HT1080 (cell line): ENCODE results near the gene TM4SF1. TPM values are rescaled to one million over a fixed set of nuclear protein-coding genes. Genes with fewer than 3 reads are reported as not detected.
"Not testable (repeated sequence)": the region's sequence is repeated elsewhere in the genome, so short reads cannot be mapped to it uniquely, and the experiment has no call there.

Experiments
- DNase-seq: peaks from one replicate; pipeline ENCODE4 v3.0.0-alpha.2; 2015; ENCODE audit warnings: low read depth
- total RNA-seq: library from RNA; depleted of rRNA; stranded (reverse); fragments of >200 nt; shearing (Covaris generic); gene quantifications from 2 replicates; pipeline ENCODE4 v1.2.3, GENCODE V29; 2014

TM4SF1 gene
- total RNA-seq, 1 experiment from 2014 or later, result 543 TPM

- peak; percentile 91 for DNase-seq
Observed at GRCh38 chr3:149395107-149396089, 17.9 kb upstream of the TM4SF1 start.

DNA sequence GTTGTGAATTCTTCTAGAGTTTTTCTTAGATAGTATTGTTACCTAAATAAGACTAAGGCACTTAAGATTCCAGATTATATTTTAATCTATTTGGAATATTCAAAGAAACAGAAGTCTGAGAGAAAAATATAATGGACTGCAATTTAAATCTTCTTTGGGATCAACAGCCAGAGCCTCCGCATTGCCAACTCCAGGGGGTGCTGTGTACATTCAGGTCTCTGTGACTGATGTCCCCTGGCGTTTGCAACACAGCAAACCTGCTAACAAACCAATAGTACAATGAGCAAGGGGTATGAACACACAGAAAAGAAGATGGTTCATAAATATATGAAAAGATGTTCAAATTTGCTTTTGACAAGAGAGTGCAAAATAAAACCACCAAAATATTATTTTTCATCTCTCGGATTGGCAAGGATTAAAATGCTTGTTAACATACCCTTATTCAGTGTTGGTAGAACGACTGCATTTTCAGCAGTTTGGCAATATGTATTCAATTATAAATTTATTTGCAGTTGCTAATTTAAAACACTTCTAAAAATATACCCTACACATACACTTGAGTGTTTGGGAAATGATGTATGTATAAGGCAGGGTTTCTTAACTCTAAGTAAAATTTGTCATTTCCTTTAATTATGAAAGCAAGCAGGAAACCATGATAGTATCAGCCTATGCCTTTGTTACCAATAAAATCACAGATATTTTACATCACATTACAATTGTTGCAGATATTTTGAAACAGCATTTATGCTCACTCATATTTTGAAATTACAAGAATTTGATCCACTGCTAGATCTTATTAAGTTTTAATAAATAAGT is 16.1 kb upstream of the TM4SF1 start:
- peak; percentile 74 for DNase-seq

DNA sequence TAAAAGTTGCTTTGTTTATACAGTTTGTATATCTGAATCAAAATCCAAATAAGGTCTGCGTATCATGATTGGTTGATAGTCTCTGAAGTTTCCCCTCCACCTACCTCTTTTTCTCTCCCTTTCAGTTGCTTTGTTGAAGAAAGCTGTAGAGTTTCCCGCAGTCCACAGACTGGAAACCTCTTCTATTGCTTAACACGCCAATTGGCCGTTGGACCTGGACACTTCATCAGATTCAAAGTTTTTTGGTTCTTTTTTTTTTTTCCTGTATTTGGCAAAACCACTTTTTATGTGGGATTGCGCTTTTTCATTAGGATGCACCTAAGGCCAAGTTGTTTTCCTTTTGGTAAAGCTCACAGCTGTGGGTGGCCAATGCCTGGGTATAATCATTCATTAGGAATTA is 14.5 kb upstream of the TM4SF1 start:
- no peak for DNase-seq

DNA sequence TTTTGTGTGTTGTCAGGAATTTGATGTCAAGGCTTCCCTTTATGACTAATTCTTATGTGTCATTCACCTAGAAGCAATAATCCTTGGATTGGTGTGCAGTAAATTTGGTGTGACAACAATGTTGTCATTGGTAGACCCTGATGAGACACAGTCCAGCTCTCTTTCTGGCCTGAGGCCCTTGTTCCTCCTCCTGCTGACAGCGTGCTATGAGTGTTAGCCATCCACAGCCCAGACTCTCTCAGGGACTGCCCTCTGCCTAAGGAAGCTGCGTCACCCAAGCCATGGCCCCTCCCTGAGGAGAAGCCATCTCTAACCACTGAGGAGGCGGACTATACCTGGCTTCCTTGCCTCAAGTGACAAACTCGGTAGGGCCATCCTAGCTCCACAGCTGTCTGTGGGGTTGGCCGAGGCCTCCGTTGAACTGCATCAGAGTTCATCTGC is 13.3 kb upstream of the TM4SF1 start:
- peak; percentile 90 for DNase-seq

DNA sequence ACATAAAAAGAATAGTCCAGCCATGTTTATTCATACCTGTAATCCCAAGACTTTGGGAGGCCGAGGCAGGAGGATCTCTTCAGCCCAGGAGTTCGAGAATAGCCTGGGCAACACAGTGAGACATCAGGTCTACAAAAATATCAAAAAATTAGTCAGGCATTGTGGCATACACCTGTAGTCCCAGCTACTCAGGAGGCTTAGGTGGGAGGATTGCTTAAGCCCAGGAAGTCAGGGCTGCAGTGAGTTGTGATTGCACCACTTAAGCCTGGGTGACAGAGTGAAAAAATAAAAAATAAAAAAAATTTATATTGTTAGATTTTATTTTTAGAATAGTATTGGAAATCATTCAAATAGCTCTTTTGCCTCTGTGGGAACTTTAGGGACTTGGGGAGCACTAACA is 12.8 kb upstream of the TM4SF1 start:
- no peak for DNase-seq

DNA sequence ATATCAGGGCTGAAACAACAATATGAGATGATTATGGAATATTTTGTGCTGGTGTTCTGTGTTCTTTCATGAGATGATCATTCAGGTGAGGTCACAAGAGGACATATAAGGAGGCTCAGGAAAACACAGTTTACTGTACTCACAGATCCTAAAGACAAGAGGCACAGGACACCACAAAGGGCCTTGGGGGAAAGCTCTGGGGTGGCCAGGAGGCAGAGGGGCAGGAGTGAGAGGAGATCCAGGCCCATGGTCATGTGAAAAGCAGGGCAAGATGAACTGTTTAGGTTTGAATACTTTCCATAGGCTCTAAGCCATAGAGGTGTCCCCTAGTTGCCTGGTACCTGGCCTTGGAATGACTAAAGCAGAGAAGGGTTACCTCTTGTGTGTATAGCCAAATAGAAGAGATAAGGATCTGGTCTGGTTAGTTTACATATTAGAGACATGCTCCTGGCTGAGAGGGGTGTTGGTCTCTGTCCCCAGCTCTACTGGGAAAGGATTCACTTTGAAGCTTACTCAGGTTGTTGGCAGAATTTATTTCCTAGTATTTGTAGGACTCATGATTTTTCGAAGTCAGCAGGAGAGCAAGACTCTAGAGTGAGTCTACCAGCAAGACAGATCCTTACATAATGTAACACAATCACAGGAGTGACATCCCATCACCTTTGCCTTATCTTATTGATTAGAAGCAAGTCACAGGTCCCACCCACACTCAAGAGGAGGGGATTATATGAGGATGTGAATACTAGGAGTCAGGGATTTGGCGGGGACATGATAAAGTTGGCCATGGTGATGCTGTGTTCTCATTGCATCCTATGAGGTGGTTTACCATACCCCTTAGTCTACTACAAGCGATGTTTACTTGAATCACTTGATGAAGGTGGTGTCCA is 11.3 kb upstream of the TM4SF1 start:
- no peak for DNase-seq

- peak; percentile 67 for DNase-seq
Observed at GRCh38 chr3:149388001-149388440, 10.6 kb upstream of the TM4SF1 start.

DNA sequence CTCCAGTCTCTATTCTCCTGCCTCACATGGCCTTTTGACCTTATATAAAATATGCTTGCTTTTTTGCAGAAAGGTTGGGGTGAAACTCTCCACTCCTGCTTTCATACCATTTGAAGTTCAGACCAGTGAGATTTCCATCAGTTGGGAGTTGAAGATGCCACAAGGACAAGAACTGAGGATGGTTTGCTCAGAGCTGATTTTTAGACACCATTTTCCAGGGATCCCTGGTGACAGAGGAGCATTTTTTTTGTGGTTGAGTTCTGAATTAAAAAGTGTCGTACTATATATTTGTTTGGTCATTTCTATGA is 8.8 kb upstream of the TM4SF1 start:
- no peak for DNase-seq

DNA sequence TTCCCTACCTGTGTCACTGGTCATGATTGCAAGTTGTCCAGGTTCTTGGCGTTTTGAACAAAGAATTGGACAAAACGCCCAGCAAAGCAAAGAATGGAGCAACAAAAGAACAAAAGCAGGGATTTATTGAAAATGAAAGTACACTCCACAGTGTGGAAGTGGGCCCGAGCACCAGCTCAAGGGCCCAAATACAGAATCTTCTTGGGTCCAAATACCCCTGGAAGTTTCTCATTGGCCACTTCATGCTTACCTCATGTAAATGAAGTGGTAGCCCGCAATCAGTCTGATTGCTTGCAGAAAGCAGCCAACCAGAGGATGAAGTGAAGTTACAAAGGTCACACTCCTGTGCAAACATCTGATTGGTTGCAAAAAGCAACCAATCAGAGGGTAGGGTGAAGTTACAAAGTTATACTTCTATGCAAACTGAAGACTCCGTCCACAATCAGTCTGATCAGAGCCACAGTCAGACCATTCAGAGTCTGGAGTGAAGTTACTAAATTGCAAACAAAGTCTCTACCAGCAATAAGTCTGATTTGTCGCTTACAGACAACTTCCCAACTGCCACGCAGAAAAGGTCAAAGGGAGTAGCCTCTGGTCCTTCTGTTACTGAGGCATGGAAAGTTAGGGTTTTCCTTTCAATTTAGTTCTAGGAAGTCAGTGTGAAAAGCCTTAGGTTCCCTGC is 8.3 kb upstream of the TM4SF1 start:
- DNase-seq, result no peak

DNA sequence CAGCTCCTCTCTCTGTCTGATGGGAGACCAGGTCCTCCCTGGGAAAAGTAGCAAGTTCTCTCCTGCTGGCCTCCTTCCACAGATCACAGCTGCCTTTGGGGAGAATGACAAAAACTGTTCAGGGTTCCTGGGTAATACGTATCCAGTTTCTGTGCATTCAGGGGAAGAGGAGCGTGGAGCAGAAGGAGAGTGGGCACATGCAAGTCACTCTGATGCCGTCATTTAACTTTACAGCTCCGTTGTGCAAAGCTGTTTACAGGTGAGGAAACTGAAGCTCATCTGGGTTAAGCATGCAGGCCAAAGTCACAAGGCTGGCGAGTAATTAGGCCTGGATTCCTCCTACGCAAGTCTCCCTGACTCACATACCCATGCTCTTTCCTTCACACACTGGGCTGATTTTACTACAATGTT is 7.5 kb upstream of the TM4SF1 start:
- peak; percentile 60 for DNase-seq

DNA sequence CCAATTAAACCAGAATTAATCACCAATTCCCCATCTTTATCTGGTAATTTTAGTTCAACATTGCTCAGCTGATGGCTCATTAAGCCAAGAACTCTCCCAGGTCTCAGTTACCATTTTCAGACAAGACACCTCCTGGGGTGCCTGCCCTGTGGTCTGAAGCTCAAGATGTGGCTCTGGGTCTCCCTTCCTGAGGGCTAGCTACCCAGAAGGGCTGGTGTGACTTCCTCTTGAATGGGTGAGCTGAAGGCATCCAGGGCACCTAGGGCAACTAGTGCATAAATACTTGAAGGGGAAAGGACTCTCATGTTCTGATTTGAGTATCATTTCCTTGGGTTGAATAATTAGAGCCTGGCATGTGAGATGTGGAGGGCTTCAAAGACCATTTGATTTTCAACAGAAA is 6.7 kb upstream of the TM4SF1 start:
- no peak for DNase-seq

DNA sequence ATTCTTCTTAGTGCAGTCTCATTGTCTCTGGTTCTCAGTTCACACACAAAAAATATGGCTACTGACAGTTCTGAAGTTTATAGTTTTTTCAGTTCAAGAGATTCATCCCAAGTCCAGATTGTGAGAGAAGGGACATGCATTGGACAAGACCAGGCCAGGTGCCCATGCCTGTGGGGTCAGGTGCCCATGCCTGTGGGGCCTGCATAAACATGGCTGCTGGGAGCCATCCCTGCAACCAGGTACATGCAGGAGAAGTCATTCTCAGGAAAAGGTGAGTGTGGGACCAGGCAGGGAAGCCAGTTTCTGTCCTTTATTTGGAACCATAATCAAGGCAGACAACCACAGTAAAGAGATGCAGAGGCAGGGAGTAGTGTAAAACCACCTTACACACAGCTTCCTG is 6.3 kb upstream of the TM4SF1 start:
- DNase-seq, result no peak

DNA sequence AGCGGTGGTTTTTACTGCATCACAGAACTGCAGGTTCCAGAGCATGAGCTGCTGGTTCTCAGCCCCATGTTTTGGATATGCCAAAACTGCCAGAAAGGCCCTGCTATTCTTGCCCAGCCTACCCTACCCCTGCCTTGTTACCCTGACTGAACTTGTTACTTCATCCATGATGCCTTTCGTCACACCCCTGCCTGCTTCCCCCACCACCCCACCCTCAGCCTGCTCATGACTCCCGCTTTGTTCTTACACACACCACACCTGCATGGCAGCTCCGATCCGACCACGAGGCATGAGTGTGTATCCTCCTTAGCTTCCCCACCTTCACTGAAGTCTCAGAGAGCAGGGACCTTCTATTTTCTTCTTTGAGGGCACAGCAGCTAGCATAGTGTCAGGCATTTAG is 5.1 kb upstream of the TM4SF1 start:
- DNase-seq, result no peak

- DNase-seq, result peak; percentile 82
Observed at GRCh38 chr3:149382101-149382467, 4.6 kb upstream of the TM4SF1 start.

DNA sequence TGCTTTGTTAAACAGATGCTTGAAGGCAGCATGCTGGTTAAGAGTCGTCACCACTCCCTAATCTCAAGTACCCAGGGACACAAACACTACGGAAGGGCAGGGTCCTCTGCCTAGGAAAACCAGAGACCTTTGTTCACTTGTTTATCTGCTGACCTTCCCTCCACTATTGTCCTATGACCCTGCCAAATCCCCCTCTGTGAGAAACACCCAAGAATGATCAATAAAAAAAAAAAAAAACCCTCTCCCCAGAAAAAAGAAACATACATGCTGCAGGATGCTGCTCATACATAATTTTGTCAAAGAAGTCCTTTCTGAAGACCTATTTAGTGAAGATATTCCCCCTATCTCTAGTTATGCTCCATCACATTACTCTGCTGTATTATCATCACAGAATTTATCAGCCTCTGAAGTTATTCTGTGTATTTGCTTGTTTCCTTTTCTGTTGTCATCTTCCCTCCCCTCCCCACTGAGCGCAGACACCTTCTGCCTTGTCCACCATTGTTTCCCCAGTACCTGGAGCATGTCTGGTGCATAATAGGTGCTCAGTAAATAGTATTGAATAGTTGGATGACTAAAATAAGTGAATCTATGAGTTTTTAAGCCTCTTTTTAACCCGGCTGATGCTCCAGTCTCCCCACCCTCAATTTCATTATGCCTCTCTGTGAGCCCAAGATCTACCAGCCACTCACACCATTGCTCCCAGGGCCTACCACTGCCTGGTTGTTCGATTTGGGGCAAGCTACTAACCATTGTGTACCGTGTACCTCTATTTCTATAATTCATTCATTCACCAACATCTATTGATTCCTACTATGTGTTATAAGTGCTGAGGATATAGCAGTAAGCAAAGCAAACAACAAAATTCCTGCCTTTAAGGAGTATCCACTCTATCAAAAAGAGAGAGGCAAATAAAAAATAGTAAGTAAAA is 4.0 kb upstream of the TM4SF1 start:
- no peak for DNase-seq

DNA sequence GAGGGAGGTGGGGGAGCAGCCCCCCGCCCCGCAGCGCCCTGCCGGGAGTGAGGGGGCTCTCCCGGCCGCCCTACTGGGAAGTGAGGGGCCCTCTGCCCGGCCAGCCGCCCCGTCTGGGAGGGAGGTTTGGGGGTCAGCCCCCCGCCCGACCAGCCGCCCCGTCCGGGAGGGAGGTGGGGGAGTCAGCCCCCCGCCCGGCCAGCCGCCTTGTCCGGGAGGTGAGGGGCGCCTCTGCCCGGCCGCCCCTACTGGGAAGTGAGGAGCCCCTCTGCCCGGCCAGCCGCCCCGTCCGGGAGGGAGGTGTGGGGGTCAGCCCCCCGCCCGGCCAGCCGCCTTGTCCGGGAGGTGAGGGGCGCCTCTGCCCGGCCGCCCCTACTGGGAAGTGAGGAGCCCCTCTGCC is 2.8 kb upstream of the TM4SF1 start:
- DNase-seq, result not testable (repeated sequence)

DNA sequence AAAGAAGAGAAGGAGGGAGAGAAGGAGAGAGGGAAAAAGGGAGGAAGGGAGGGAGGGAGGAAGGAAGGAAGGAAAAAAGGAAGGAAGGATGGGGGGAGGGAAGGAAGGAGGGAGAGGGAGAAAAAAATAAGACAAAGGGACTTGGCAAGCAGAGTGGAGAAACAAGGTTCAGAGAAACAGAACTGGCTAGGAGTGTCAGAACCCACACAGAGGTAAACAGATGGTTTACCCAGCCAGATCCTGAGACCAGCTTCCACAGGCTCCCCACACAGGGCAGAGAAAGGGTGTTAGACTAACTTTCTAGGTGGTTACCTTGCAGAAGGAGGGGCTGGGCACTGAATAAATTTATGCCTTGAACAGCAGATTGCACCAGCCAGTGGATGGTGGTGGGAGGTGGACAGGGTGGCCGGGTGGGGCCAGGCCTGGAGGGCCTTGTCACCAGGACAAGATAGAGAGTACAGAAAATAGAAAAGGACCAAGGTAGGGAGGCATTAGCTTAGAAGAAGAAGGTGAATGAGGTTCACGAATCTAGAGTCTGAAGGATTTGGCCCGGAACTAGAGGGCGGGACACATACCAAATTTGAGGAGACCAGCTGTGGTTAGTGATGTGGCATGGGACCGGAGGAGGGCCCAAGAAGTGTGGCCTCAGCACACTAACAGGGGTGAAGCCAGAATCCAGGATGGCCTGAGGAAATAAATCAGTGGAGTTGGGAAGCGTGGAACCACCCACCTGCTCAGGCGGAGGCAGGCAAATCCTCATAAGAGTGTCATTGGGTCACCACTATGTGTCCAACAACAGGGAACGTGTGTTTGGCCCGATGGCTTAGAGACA is 1.2 kb upstream of the TM4SF1 start:
- DNase-seq, result no peak

- DNase-seq, result no peak
Observed at GRCh38 chr3:149376718-149377407, 586 bp downstream of the TM4SF1 start.
